Neural cell (in vitro differentiated cells): Measurements from ENCODE around the gene RTN4R. TPM values are rescaled to one million over a fixed set of nuclear protein-coding genes. Genes with fewer than 3 reads are reported as not detected.

Experiments
- H2AFZ ChIP-seq: fragments of 200-600, 300-800 bp; sonication (generic), shearing (Covaris generic); 2 replicates; pipeline ENCODE4 v1.6.0; 2014; ENCODE audit warnings: low read depth, mild to moderate bottlenecking, antibody characterized with exemption, low read length, moderate library complexity
- H3F3A ChIP-seq: fragments of 200-600 bp; shearing (Covaris generic); 2 replicates; pipeline ENCODE4 v1.6.1; 2016; ENCODE audit warnings: mild to moderate bottlenecking, moderate library complexity, mixed read lengths, antibody characterized with exemption, low read length; ENCODE audit not compliant: insufficient read depth, poor library complexity, severe bottlenecking
- H3K27ac ChIP-seq: fragments of 200-600, 300-800 bp; sonication (generic), shearing (Covaris generic); 2 replicates; pipeline ENCODE4 v1.5.1; 2014; ENCODE audit warnings: mild to moderate bottlenecking, low read length, moderate library complexity
- H3K27me3 ChIP-seq: fragments of 300-800, 200-600 bp; sonication (generic), shearing (Covaris generic); 2 replicates; pipeline ENCODE4 v1.6.0; 2014; ENCODE audit warnings: mild to moderate bottlenecking, low read depth, low read length, moderate library complexity; ENCODE audit not compliant: insufficient read depth
- H3K36me3 ChIP-seq: fragments of 300-800, 200-600 bp; sonication (generic), shearing (Covaris generic); 2 replicates; pipeline ENCODE4 v1.5.1; 2014; ENCODE audit warnings: mild to moderate bottlenecking, antibody characterized with exemption, low read length, moderate library complexity; ENCODE audit not compliant: insufficient read depth
- H3K4me2 ChIP-seq: fragments of 300-800, 200-600 bp; sonication (generic), shearing (Covaris generic); 2 replicates; pipeline ENCODE4 v1.6.0; 2014; ENCODE audit warnings: mild to moderate bottlenecking, low read length
- H3K4me3 ChIP-seq: fragments of 300-800, 200-600 bp; sonication (generic), shearing (Covaris generic); 2 replicates; pipeline ENCODE4 v1.5.1; 2014; ENCODE audit warnings: mild to moderate bottlenecking, low read length, moderate library complexity
- H3K79me2 ChIP-seq: fragments of 200-600 bp; shearing (Covaris generic); replicated peaks from 2 replicates; pipeline ENCODE4 v1.6.0; 2014; ENCODE audit warnings: mild to moderate bottlenecking, low read length, moderate library complexity; ENCODE audit not compliant: insufficient read depth
- H3K9ac ChIP-seq: fragments of 300-800, 200-600 bp; sonication (generic), shearing (Covaris generic); 2 replicates; pipeline ENCODE4 v1.6.1; 2016; ENCODE audit warnings: mild to moderate bottlenecking, low read length, mixed read lengths
- H3K9me2 ChIP-seq: fragments of 200-600 bp; shearing (Covaris generic); 2 replicates; pipeline ENCODE4 v1.6.1; 2016; ENCODE audit warnings: mild to moderate bottlenecking, low read length, mixed read lengths; ENCODE audit not compliant: insufficient read depth
- H3K9me3 ChIP-seq: fragments of 200-600, 300-800 bp; sonication (generic), shearing (Covaris generic); 2 replicates; pipeline ENCODE4 v1.6.1; 2016; ENCODE audit warnings: mild to moderate bottlenecking, mixed run types, low read length, moderate library complexity, mixed read lengths
- H4K20me1 ChIP-seq: fragments of 200-600 bp; shearing (Covaris generic); 2 replicates; pipeline ENCODE4 v1.6.1; 2016; ENCODE audit warnings: mild to moderate bottlenecking, mixed run types; ENCODE audit not compliant: insufficient read depth
- EP300 ChIP-seq: fragments of 450-650 bp; conservative IDR thresholded peaks from 2 replicates; pipeline ENCODE4 v1.6.1; 2014; ENCODE audit warnings: antibody characterized with exemption, mild to moderate bottlenecking, moderate library complexity; ENCODE audit not compliant: poor library complexity, severe bottlenecking
- EZH2 ChIP-seq: fragments of 200-600, 300-800 bp; shearing (Covaris generic), sonication (generic); IDR thresholded peaks from 2 replicates; pipeline ENCODE4 v1.6.1; 2014; ENCODE audit warnings: antibody characterized with exemption, low read length, borderline replicate concordance, mild to moderate bottlenecking; ENCODE audit not compliant: insufficient read depth, poor library complexity, severe bottlenecking
- MXI1 ChIP-seq: fragments of 450-650 bp; conservative IDR thresholded peaks from 2 replicates; pipeline ENCODE4 v1.6.1; 2014; ENCODE audit warnings: antibody characterized with exemption, mild to moderate bottlenecking; ENCODE audit not compliant: poor library complexity, severe bottlenecking
- POLR2AphosphoS5 ChIP-seq: IDR thresholded peaks from 2 replicates; pipeline ENCODE4 v1.6.1; 2012
- RAD21 ChIP-seq: fragments of 450-650 bp; conservative IDR thresholded peaks from 2 replicates; pipeline ENCODE4 v1.6.1; 2014; ENCODE audit warnings: antibody characterized with exemption, mild to moderate bottlenecking, moderate library complexity
- REST ChIP-seq: IDR thresholded peaks from 2 replicates; pipeline ENCODE4 v1.6.1; 2012; ENCODE audit warnings: borderline replicate concordance
- SMC3 ChIP-seq: fragments of 450-650 bp; conservative IDR thresholded peaks from 2 replicates; pipeline ENCODE4 v1.6.1; 2014; ENCODE audit warnings: antibody characterized with exemption, mild to moderate bottlenecking, moderate library complexity; ENCODE audit not compliant: poor library complexity
- TAF1 ChIP-seq: IDR thresholded peaks from 2 replicates; pipeline ENCODE4 v1.6.1; 2012; ENCODE audit warnings: low read depth
- polyA plus RNA-seq: library from polyadenylated mRNA; depleted of rRNA; stranded (reverse); fragments of >200 nt; gene quantifications from 2 replicates; pipeline ENCODE4 v1.2.3, GENCODE V29; 2014
- TF ChIP-seq, protein P1 (sequence below): fragments of 450-650 bp; IDR thresholded peaks from 2 replicates; pipeline ENCODE4 v1.5.1; 2014; ENCODE audit warnings: antibody characterized with exemption, mild to moderate bottlenecking, moderate library complexity; ENCODE audit not compliant: poor library complexity, severe bottlenecking

The RTN4R gene
- polyA plus RNA-seq, 1 donor from 2014 or later, result 13.6 TPM

DNA sequence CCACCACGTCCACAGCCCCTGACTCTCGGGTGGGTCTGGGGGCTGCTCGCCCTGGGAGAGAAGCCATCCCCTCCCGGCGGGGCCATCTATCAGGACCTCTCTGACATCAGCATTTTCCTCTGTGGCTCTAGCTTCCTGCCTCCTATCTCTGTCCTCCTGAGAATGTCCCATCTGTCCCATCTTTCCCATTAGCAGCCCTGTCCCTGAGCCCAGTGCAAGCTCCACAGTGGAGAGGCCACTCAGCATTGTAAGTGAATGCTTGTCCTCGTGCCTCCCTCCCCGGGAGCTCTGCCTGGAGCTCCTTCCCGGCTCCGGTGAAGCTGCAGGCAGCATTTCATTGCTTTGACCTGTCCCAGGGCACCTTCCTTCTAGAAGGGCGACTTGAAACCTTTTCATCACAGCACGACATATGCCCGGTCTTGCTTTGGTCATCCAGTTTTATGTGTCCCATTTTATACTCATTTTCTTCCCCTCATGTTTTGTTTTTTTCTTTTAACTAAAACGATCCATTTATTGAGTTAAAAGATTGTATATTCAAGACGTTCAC, 49.7 kb downstream of the RTN4R start:
- no peaks in the 10 kb centered on the region for H3K36me3 ChIP-seq
- no peak overlapping the region for H3K4me2 ChIP-seq
- H3K79me2 ChIP-seq, result no peaks in the 10 kb centered on the region
- H3K9me2 ChIP-seq, result no peaks in the 10 kb centered on the region
- no peak overlapping the region for H3K9ac ChIP-seq
- no peak for TF ChIP-seq SMC3
- no peak for TF ChIP-seq REST
- no peak for TF ChIP-seq TAF1
- TF ChIP-seq, protein P1, sequence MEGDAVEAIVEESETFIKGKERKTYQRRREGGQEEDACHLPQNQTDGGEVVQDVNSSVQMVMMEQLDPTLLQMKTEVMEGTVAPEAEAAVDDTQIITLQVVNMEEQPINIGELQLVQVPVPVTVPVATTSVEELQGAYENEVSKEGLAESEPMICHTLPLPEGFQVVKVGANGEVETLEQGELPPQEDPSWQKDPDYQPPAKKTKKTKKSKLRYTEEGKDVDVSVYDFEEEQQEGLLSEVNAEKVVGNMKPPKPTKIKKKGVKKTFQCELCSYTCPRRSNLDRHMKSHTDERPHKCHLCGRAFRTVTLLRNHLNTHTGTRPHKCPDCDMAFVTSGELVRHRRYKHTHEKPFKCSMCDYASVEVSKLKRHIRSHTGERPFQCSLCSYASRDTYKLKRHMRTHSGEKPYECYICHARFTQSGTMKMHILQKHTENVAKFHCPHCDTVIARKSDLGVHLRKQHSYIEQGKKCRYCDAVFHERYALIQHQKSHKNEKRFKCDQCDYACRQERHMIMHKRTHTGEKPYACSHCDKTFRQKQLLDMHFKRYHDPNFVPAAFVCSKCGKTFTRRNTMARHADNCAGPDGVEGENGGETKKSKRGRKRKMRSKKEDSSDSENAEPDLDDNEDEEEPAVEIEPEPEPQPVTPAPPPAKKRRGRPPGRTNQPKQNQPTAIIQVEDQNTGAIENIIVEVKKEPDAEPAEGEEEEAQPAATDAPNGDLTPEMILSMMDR, result no peak
- no peak for TF ChIP-seq EZH2
- no peak for TF ChIP-seq RAD21
- no peak for TF ChIP-seq MXI1
- TF ChIP-seq POLR2AphosphoS5, result no peak
- TF ChIP-seq EP300, result no peak
- no peaks in the 10 kb centered on the region for H3K27me3 ChIP-seq
- no peak overlapping the region for H3K4me3 ChIP-seq
- no peak overlapping the region for H2AFZ ChIP-seq
- H4K20me1 ChIP-seq, result no peaks in the 10 kb centered on the region
- no peaks in the 10 kb centered on the region for H3F3A ChIP-seq
- H3K9me3 ChIP-seq, result no peaks in the 10 kb centered on the region
- no peak overlapping the region for H3K27ac ChIP-seq

DNA sequence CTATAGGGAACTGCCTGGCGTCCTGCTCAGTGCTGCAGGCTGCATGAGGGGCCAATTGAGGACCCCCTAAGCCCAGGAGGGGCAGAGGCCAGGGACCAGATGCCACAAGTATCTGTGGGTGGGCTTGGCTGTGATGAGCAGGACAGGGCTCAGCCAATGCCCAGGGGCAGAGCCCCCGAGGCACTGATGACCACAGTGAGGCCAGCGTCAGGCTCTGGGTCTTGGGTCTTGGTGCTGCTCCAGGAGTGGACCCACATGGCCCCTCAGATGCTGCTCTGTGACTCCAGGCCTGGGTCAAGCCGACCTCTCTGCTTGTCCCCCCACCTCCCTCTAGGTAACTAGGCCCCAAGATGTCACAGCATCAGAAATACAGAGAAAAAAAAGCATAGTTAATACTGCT, 50.6 kb downstream of the RTN4R start:
- no peak overlapping the region for H3K4me2 ChIP-seq
- H3K27me3 ChIP-seq, result no peaks in the 10 kb centered on the region
- H3K27ac ChIP-seq, result no peak overlapping the region
- H3K9me3 ChIP-seq, result no peaks in the 10 kb centered on the region
- no peak overlapping the region for H3K4me3 ChIP-seq
- H3F3A ChIP-seq, result no peaks in the 10 kb centered on the region
- H3K36me3 ChIP-seq, result no peaks in the 10 kb centered on the region
- no peaks in the 10 kb centered on the region for H4K20me1 ChIP-seq
- H3K79me2 ChIP-seq, result no peaks in the 10 kb centered on the region
- H3K9me2 ChIP-seq, result no peaks in the 10 kb centered on the region
- TF ChIP-seq, protein P1, result no peak
- TF ChIP-seq POLR2AphosphoS5, result no peak
- TF ChIP-seq EP300, result no peak
- TF ChIP-seq RAD21, result no peak
- TF ChIP-seq EZH2, result no peak
- TF ChIP-seq TAF1, result no peak
- no peak for TF ChIP-seq REST
- no peak for TF ChIP-seq MXI1
- no peak for TF ChIP-seq SMC3
- no peak overlapping the region for H2AFZ ChIP-seq
- H3K9ac ChIP-seq, result no peak overlapping the region
